Measurements from ENCODE around the gene SASH1. TPM values are rescaled to one million over a fixed set of nuclear protein-coding genes. Genes with fewer than 3 reads are reported as not detected.

SASH1 gene
- total RNA-seq, 1 experiment from 2014 or later: 12.3 TPM

GRCh38 chr6:148395583-148396101, 53.0 kb downstream of the SASH1 start:
- intact Hi-C loops (cut with micrococcal nuclease; ENCODE audit: unreplicated experiment): no loop called here
- DNase-seq: no peak
- no peak for TF ChIP-seq CTCF (IDR thresholded peaks at IDR 0.05; ENCODE audit: unreplicated experiment)
- Mint-ChIP-seq H3K4me1 (ENCODE audit: low read depth, unreplicated experiment) (no peaks in the 10 kb centered on the region), H3K36me3 (ENCODE audit: insufficient read depth, unreplicated experiment) (no peaks in the 10 kb centered on the region), H3K27me3 (ENCODE audit: unreplicated experiment) (no peaks in the 10 kb centered on the region), H3K9me3 (ENCODE audit: low read depth, unreplicated experiment) (no peaks in the 10 kb centered on the region), H3K27ac (ENCODE audit: unreplicated experiment) (no peak overlapping the region), H3K4me3 (ENCODE audit: low read depth, unreplicated experiment) (no peak overlapping the region)
- no TSS peak for BruUV-seq (replicated peaks)
- CTCF ChIA-PET: interaction anchor here (0.5 kb wide), 1 partner anchor 40 kb away, joined by 4 read pairs; no protein-coding TSS in a partner anchor

- intact Hi-C loops (cut with micrococcal nuclease; ENCODE audit: unreplicated experiment): no loop called here
- H3K4me1 Mint-ChIP-seq (ENCODE audit: low read depth, unreplicated experiment): no peaks in the 10 kb centered on the region
- no peak for DNase-seq
- H3K27ac Mint-ChIP-seq (ENCODE audit: unreplicated experiment): no peak overlapping the region
- H3K27me3 Mint-ChIP-seq (ENCODE audit: unreplicated experiment): no peaks in the 10 kb centered on the region
- no peak for TF ChIP-seq CTCF (IDR thresholded peaks at IDR 0.05; ENCODE audit: unreplicated experiment)
- no peaks in the 10 kb centered on the region for H3K36me3 Mint-ChIP-seq (ENCODE audit: insufficient read depth, unreplicated experiment)
- no TSS peak for BruUV-seq (replicated peaks)
- no peaks in the 10 kb centered on the region for H3K9me3 Mint-ChIP-seq (ENCODE audit: low read depth, unreplicated experiment)
- H3K4me3 Mint-ChIP-seq (ENCODE audit: low read depth, unreplicated experiment): no peak overlapping the region
- CTCF ChIA-PET: no interaction called here
These were observed 53.8 kb downstream of the SASH1 start for GRCh38 chr6:148396411-148396810.

- Mint-ChIP-seq H3K27me3 (ENCODE audit: unreplicated experiment) (no peaks in the 10 kb centered on the region), H3K9me3 (ENCODE audit: low read depth, unreplicated experiment) (no peaks in the 10 kb centered on the region), H3K27ac (ENCODE audit: unreplicated experiment) (no peak overlapping the region), H3K36me3 (ENCODE audit: insufficient read depth, unreplicated experiment) (no peaks in the 10 kb centered on the region), H3K4me1 (ENCODE audit: low read depth, unreplicated experiment) (no peaks in the 10 kb centered on the region), H3K4me3 (ENCODE audit: low read depth, unreplicated experiment) (no peak overlapping the region)
- BruUV-seq (replicated peaks): no TSS peak
- CTCF ChIA-PET: no interaction called here
- TF ChIP-seq CTCF (IDR thresholded peaks at IDR 0.05; ENCODE audit: unreplicated experiment): no peak
- intact Hi-C loops (cut with micrococcal nuclease; ENCODE audit: unreplicated experiment): no loop called here
- no peak for DNase-seq
These were observed 54.3 kb downstream of the SASH1 start for GRCh38 chr6:148396926-148397325.

GRCh38 chr6:148398244-148398643, 55.6 kb downstream of the SASH1 start:
- Mint-ChIP-seq H3K27ac (ENCODE audit: unreplicated experiment) (no peak overlapping the region), H3K36me3 (ENCODE audit: insufficient read depth, unreplicated experiment) (no peaks in the 10 kb centered on the region), H3K27me3 (ENCODE audit: unreplicated experiment) (no peaks in the 10 kb centered on the region), H3K4me3 (ENCODE audit: low read depth, unreplicated experiment) (no peak overlapping the region), H3K4me1 (ENCODE audit: low read depth, unreplicated experiment) (no peaks in the 10 kb centered on the region), H3K9me3 (ENCODE audit: low read depth, unreplicated experiment) (no peaks in the 10 kb centered on the region)
- CTCF ChIA-PET: no interaction called here
- intact Hi-C loops (cut with micrococcal nuclease; ENCODE audit: unreplicated experiment): no loop called here
- DNase-seq: no peak
- no TSS peak for BruUV-seq (replicated peaks)
- no peak for TF ChIP-seq CTCF (IDR thresholded peaks at IDR 0.05; ENCODE audit: unreplicated experiment)

Measured in Calu3 (cell line).